Type B pancreatic cell (in vitro differentiated cells): Measurements from ENCODE around the gene SOCS1. TPM values are rescaled to one million over a fixed set of nuclear protein-coding genes. Genes with fewer than 3 reads are reported as not detected.
A peak's percentile ranks its signal among the peaks of the same experiment; 100 is the strongest.

Source experiments
- DNase-seq: peaks from one replicate; pipeline ENCODE4 v3.0.0; 2021; ENCODE audit warnings: mixed read lengths; ENCODE audit not compliant: unreplicated experiment; ENCODE audit errors: extremely low spot score
- H3K27ac Mint-ChIP-seq: 2 replicates; pipeline ENCODE4 v1.8.0; 2021; ENCODE audit warnings: mild to moderate bottlenecking, mixed read lengths
- H3K27me3 Mint-ChIP-seq: 2 replicates; pipeline ENCODE4 v1.8.0; 2021; ENCODE audit warnings: mixed read lengths
- H3K36me3 Mint-ChIP-seq: 2 replicates; pipeline ENCODE4 v1.8.0; 2021; ENCODE audit warnings: mixed read lengths
- H3K4me1 Mint-ChIP-seq: one replicate; pipeline ENCODE4 v1.8.0; 2021; ENCODE audit warnings: mixed read lengths; ENCODE audit not compliant: unreplicated experiment
- H3K4me3 Mint-ChIP-seq: 2 replicates; pipeline ENCODE4 v1.8.0; 2021; ENCODE audit warnings: mild to moderate bottlenecking, mixed read lengths
- H3K9me3 Mint-ChIP-seq: 2 replicates; pipeline ENCODE4 v1.8.0; 2021; ENCODE audit warnings: mixed read lengths
- long read RNA-seq: library from polyadenylated mRNA; unstranded; transcript quantifications from one replicate; pipeline ENCODE4 v2.0.0, GENCODE V29; 2020
- total RNA-seq: library from RNA; stranded (reverse); gene quantifications from 2 replicates; pipeline ENCODE4 v1.2.1, GENCODE V29; 2021; ENCODE audit warnings: low replicate concordance
- TF ChIP-seq, protein P1 (sequence below): fragments of 200-600 bp; sonication (generic); conservative IDR thresholded peaks from 2 replicates; pipeline ENCODE4 v1.5.0; 2021; ENCODE audit warnings: antibody characterized with exemption, mild to moderate bottlenecking

SOCS1 gene, protein sequence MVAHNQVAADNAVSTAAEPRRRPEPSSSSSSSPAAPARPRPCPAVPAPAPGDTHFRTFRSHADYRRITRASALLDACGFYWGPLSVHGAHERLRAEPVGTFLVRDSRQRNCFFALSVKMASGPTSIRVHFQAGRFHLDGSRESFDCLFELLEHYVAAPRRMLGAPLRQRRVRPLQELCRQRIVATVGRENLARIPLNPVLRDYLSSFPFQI
- total RNA-seq: 14.5 and 28.6 TPM in 2 replicates
- long read RNA-seq: 0 reads

DNA sequence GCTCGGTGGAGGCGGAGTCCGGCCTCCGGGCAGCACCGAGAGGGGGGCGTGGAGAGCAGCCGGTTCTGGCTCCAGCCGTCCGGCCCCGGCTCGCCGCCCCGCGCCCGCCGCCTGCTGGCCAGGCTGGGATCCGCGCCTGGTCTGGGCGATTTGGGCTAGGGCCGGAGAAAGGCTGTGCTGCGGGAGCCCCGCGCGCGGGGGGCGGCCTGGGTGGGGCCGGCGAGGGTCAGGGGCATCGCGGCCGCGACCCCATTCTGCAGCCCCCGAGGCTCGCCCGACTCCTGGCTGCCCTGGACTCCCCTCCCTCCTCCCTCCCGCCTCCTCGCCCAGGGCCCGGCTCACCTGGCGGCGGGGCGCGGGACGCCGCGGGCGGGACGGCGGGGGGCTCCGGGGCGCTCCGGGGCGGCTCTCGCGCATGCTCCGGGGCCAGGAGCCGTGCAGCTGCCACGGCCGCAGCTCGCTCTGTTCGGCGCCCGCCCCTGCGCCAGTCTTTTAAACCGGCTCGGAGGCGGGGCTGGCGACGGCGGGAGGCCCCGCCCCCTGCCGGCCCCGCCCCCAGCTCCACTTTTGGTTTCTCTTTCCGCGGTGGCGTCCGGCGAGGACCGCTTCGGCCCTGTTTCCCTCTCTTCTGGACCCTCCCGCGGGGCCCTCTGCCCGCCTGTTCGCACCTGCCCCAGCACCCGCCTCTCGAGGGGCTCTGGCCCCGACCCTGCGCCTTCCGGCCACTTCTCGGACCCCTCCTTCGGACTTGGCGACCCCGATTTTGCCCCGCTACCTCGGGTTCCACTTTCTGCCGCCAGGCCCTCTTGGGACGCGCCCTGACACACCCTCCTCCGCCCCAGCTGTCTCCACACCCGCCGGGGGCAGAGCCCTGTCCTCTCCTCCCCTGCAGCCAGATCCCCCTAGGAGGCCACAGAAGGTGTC, at the start of gene SOCS1:
TSS of gene SOCS1 (minus strand) at position 468 of the 924 bp plus-strand sequence. CDS start 726 bp downstream, outside the sequence.
- Mint-ChIP-seq H3K9me3 (no peaks in the 10 kb centered on the region), H3K27ac (peak within 1 kb of the TSS; percentile 95), H3K27me3 (no peaks in the 10 kb centered on the region), H3K4me3 (peak within 1 kb of the TSS; percentile 94), H3K36me3 (peaks cover 4% of the 10 kb centered on the region), H3K4me1 (peaks cover 30% of the 10 kb centered on the region)
- TF ChIP-seq, protein P1, sequence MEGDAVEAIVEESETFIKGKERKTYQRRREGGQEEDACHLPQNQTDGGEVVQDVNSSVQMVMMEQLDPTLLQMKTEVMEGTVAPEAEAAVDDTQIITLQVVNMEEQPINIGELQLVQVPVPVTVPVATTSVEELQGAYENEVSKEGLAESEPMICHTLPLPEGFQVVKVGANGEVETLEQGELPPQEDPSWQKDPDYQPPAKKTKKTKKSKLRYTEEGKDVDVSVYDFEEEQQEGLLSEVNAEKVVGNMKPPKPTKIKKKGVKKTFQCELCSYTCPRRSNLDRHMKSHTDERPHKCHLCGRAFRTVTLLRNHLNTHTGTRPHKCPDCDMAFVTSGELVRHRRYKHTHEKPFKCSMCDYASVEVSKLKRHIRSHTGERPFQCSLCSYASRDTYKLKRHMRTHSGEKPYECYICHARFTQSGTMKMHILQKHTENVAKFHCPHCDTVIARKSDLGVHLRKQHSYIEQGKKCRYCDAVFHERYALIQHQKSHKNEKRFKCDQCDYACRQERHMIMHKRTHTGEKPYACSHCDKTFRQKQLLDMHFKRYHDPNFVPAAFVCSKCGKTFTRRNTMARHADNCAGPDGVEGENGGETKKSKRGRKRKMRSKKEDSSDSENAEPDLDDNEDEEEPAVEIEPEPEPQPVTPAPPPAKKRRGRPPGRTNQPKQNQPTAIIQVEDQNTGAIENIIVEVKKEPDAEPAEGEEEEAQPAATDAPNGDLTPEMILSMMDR: peak; percentile 96
- peak; percentile 95 for DNase-seq

DNA sequence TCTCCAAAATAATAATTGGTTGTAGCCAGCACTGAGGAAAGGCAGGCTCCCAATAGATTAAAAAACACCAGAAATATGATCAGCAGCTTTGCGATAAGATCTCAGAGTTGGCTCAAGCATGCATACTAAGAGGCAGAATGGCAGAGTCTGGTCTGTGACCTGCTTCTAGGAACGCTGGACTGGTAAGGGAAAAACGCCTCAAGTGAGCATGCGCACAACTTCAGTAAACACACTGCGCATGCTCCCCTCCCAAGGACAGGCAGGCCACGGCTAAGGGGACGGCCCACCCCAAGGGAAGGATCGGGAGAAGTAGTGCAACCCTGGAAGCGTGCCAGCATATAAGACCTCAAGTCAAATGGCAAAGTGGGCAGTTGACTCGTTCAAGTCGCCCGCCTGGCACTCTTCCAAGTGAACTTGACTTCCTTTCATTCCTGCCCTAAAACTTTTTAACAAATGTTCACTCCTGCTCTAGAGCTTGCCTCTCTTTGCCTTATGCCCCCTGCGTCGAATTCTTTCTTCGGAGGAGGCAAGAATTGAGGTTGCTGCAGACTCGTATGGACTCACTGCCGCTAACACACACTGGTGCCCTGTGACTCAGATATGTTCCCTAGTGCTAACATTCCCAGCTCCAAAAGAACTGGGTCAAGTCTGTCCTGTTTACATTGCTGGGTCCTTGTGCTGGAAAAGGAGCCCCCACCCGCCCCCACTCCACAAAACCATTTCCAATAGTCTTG, 47.6 kb upstream of the SOCS1 start:
- peak overlapping the region; percentile 54 for H3K27ac Mint-ChIP-seq
- DNase-seq: no peak
- peaks cover 18% of the 10 kb centered on the region for H3K4me1 Mint-ChIP-seq
- TF ChIP-seq, protein P1: no peak
- H3K4me3 Mint-ChIP-seq: peak overlapping the region; percentile 57
- no peaks in the 10 kb centered on the region for H3K9me3 Mint-ChIP-seq
- no peaks in the 10 kb centered on the region for H3K36me3 Mint-ChIP-seq
- H3K27me3 Mint-ChIP-seq: no peaks in the 10 kb centered on the region

DNA sequence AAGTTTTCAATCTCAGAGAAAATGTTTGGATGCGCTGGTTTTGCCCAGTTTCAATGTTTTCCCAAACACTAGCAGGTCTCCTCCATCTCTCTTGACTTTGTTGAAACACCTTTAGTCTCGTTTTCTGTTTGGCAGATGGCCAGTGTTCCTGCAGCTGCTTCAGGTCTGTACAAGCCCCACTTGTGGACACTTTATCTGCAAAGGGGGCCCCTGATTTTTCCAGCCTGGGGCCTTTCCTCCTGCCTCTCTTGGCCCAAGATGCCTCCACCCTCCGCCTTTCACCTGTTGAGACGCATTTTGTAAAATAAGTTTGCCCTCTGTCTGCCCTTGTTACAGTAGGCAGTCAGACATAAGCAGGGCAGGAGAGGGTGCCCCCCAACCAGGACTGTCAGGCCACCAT, 47.0 kb upstream of the SOCS1 start:
- TF ChIP-seq, protein P1: no peak
- H3K27ac Mint-ChIP-seq: peak overlapping the region; percentile 54
- H3K27me3 Mint-ChIP-seq: no peaks in the 10 kb centered on the region

DNA sequence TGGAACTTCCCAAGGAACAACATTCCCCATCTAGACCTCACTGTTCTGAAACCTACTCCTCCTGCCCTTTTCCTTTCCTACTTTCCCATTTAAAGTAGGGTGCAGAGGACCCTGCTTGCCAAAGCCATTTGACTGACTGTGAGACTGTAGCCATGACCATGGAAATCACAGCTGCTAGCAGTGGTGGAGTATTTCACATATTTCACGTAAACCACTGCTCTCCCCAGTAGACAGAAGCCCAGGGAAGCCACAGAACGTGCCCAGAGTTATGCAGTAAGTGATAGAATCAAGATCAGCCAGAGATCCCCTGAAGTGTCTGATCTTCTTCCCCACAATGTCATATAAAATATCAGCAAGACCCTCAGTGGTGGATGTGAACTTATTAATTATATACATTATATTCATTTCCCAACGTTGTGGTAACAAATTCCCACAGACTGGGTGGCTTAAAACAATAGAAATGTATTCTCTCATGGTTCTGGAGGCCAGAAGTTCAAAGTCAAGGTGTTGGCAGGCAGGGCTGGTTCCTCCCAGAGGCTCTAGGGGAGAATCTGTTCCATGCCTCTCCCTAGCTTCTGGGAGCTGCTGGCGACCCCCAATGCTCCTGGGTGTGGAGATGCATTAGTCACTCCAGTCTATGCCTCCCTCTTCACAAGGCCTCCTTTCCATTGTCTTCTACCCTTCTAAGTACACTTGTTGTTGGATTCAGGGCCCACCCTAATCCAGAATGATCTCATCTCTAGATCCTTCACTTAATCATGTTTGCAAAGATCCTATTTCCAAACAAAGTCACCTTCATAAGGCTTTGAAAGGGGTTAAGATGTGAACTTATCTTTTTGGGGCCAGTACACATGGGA, 45.9 kb upstream of the SOCS1 start:
- Mint-ChIP-seq H3K27me3 (no peaks in the 10 kb centered on the region), H3K36me3 (no peaks in the 10 kb centered on the region), H3K9me3 (no peaks in the 10 kb centered on the region), H3K27ac (peak overlapping the region; percentile 20), H3K4me3 (no peak overlapping the region), H3K4me1 (peaks cover 23% of the 10 kb centered on the region)
- no peak for DNase-seq
- TF ChIP-seq, protein P1: no peak

More for the DNA sequence above, 47.0 kb upstream of the SOCS1 start:
- H3K36me3 Mint-ChIP-seq: no peaks in the 10 kb centered on the region
- no peaks in the 10 kb centered on the region for H3K9me3 Mint-ChIP-seq
- H3K4me1 Mint-ChIP-seq: peaks cover 18% of the 10 kb centered on the region
- H3K4me3 Mint-ChIP-seq: peak overlapping the region; percentile 57
- DNase-seq: no peak

DNA sequence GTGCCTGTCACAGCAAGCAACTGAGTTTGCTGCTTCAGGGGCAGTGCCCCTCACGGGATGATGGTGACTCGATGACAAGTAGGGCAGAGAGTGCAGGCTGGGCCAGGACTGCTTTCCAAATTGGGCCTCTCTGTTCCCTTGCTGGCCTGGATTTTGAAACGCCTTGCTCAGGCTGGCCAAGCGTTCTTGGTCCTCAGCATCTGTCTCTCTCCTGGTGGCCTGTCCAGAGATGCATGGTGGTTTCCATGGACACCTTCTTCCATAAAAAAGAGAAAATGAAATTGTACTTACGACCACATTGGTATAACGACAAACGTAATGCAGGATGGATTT, 44.5 kb upstream of the SOCS1 start:
- Mint-ChIP-seq H3K4me1 (peaks cover 28% of the 10 kb centered on the region), H3K4me3 (no peak overlapping the region), H3K27ac (no peak overlapping the region), H3K36me3 (no peaks in the 10 kb centered on the region), H3K9me3 (no peaks in the 10 kb centered on the region), H3K27me3 (no peaks in the 10 kb centered on the region)
- TF ChIP-seq, protein P1: no peak
- no peak for DNase-seq
